Activated naive CD8-positive, alpha-beta T cell treated with anti-CD3 and anti-CD28 coated beads, Interleukin-2, amount 50 U/mL, for 16 hours (primary cell): Measurements from ENCODE around the gene UBAC2.
"Not testable (repeated sequence)": the region's sequence is repeated elsewhere in the genome, so short reads cannot be mapped to it uniquely, and the experiment has no call there.

ENCODE experiments used
- DNase-seq: peaks from one replicate; pipeline ENCODE4 v3.0.0-alpha.2; 2020; ENCODE audit warnings: low read depth, low spot score

UBAC2 gene

DNA sequence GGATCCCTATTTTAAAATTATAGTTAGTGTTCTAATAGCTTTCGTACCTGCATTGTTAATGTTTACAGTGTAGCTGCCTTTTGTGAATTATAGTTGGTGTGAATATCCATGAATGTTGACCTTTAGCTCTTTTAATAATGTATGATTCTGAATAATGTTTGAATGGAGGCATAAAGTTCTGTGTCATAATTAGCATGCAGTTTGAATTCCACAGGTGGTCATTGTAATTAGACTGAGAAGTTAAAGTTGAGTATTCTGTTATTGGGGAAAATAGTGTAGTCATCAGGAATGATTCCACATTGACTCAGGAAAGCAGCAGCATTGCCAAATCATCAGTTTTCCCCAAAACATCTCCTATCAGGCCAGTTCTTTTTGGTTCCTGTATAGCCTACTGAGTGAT, 45.4 kb downstream of the UBAC2 start:
- DNase-seq: no peak

DNA sequence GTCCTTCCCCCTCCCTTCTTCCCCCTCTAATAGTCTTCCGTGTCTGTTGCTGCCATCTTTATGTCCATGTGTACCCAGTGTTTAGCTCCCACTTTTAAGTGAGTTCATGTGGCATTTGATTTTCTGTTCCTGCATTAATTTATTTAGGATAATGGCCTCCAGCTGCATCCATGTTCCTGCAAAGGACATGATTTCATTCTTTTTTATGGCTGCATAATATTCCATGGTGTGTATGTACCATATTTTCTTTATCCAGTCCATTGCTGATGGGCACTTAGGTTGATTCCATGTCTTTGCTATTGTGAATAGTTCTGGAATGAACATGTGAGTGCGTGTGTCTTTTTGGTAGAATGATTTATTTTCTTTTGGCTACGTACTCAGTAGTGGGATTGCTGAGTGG, 48.5 kb downstream of the UBAC2 start:
- not testable (repeated sequence) for DNase-seq

DNA sequence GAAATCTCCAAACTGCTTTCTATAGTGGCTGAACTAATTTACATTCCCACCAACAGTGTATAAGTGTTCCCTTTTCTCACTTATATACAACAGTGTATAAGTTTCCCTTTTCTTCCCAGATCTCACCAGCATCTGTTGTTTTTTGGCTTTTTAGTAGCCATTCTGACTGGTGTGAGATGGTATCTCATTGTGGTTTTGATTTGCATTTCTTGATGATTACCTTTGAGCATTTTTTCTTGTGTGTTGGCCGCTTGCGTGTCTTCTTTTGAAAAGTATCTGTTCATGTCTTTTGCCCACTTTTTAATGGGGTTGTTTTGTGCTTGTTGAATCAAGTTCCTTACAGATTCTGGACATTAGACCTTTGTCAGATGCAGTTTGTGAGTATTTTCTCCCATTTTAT, 49.0 kb downstream of the UBAC2 start:
- DNase-seq: not testable (repeated sequence)

DNA sequence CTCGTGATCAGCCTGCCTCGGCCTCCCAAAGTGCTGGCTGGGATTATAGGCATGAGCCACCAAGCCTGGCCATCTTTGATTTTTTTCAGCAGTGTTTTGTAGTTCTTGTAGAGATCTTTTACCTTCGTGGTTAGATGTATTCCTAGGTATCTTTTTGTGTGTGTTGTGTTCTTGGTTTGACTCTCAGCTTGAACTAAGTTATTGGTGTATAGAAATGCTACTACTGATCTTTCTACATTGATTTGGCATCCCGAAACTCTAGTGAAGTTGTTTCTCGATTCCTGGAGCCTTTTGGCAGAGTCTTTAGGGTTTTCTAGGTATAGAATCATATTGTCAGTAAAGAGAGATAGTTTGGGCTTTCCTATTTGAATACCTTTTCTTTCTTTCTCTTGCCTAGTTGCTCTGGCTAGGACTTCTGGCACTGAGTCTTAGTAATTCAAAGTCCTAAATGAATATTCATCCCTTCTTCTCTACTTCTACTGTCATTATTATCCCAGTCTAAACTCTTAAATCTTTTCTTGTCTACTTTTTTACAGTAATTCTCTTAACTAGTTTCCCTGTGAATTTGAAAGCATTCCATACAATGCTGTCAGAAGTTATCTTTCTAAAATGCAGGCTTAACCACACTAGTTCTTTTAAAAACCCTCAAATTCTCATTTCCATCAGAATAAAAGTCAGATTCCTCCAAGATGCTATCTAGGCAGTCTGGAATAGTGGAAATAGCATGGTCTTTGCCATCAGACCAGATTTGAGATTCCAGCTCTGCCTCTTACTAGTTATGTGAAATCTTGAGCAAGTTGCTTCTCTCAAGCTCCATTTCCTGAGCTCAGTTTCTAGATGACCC, 50.5 kb downstream of the UBAC2 start:
- no peak for DNase-seq

DNA sequence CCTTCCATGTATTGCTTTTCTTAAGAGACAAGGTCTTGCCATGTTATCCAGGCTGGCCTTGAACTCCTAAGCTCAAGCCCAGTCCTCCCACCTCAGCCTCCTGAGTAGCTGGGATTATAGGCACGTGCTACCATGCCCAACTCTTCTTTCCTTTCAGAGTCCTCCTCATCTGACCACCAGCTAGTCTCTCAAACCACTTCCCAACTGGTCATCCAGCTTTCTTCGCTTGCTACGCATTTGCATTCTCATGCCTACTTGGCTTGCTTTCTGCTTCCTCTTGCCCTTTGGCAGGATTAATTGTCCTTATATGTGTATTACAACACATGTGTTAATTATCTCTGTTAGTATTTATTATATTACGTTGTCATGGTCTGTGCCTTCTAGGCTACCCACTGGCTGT, 51.3 kb downstream of the UBAC2 start:
- no peak for DNase-seq

DNA sequence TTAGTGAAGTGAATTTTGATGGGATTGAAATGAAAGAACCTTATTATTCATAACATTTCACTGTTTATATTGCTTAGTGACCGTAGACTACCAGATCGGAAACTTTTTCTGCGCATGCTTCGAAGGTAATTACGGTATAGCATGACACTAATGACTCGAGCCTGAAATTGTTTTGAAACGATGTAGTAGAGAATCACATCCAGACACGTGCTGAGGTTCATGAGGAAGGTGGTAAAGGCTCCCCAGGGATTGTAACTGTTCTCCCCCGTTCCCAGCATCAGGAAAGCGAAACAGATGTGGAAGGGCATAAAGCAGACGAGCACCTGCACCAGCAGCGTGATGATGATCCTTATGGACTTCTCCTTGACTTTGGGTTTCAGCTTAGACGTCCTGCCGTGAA, 54.2 kb downstream of the UBAC2 start:
- DNase-seq: no peak

DNA sequence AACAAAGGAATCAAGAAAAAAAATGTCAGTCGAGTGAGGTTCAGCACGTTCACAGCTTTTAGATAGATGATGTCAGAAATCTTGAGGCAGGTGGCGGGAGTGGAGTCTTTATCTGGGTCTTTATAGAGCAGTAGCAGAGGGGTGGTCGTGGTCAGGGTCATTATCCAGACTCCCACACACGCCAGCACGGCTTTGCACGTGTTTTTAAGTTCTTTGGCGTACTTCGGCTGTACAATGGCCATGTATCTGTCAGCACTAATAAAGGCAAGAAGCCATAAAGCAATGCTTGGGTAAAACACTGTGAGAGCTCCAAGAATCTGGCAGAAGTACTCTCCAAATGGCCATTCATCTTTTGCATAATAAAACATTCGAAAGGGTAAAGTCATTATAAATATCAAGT, 54.6 kb downstream of the UBAC2 start:
- no peak for DNase-seq

DNA sequence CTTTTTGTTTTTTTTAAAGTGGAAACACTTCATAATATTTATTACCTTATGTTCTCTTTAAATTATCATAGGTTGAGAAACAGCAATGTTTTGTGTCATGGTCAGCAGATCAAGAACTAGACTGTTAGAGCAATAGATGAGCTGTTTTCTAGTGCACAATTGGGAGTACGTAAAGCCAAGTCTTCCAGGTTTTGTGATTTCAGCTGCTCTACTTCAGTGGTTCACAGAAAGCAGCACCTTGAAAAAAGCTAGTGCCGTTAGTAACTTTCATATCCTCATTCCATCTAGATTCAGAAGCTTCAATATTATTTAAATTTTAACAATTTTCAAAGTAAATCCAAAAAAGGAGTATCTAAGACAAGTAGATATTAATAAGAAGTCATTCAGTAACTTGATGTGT, 55.6 kb downstream of the UBAC2 start:
- no peak for DNase-seq

DNA sequence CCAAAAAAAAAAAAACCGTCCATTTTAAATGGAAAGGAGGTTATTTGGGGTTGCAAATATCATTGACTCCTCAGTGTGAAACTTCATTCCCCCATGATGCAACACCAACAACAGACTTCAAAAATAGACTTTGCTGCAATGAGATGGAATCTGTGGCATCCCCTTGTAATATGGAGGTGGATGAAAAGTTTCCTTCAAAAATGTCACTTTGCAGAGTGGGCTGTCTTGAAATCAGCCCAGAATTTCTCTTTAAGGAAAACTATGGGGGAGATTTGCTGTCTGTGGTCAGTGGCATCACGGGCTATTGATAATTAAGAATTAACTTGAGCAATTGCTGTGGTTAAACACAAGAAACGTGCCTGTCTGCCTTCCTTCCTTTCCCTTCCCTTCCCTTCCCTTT, 56.1 kb downstream of the UBAC2 start:
- DNase-seq: no peak

DNA sequence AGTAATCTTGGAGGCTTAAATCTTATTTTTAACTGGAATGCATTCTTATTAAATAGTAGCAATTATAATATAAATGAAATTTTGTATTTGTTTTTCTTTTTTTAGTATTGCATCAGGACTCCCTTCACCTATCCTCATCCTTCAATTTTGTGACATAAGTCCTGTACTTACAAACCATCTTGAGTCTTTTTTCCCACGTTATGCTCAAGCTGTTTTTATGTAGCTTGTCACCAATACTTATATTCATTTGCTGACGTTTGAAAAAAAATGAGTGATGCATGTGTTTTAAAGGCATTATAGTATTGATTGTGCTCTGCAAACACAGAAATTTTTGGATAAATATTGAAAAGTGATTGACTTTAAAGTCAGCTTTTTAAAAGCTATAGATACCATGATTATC, 56.6 kb downstream of the UBAC2 start:
- DNase-seq: no peak

DNA sequence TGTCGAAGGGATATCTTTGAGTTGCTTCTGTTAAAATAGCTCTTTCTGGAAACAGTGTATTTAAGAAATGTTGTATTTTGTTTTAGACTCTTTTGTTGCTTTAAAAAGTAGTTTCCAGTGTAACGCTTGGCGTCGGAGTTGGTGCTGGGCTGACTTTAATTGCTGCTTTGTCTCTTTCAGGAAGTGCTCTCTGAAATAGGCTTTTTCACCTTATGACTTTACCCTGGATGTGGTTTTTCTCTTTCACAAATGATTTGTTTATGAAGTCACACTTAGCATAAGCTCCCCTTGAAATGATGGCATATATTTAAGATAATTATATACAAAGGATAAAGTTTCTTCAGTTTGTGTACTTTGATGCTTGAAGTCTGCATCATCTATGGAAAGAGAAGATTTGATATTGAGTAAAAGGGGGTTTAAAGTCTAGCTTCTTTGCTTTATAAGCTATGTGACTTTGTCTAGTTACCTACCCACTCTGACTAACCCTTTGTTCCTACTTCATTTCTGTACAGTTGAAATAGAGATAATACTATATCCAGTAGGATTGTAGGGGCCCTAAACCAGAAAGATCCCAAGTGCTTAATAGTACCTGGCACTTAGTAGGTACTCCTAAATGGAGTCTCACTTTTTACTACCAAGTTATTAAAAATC, 57.7 kb downstream of the UBAC2 start, which contains the start of gene GPR18:
Gene GPR18 (minus strand): TSS at position 170 of the 651 bp plus-strand sequence. CDS start 2,507 bp downstream, outside the sequence.
- DNase-seq: no peak

DNA sequence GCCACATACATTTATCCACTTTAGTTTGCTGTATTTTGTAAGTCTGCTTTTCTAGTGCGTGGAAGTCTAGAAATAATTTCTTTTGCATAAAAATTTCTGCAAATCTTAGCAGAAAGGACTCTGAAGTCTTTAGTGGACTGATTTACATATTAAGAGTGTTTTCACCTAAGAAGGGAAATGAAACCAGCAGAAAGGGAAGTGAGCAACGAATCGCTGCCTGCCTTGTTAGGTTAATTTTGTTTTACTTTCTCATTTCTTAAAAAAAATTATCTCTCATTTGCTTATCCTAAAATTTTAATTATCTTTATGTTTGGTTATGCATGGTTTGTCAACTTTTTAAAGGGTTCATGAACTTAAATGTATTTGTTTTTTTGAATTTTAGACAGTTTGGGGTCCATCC, 58.3 kb downstream of the UBAC2 start:
- no peak for DNase-seq

DNA sequence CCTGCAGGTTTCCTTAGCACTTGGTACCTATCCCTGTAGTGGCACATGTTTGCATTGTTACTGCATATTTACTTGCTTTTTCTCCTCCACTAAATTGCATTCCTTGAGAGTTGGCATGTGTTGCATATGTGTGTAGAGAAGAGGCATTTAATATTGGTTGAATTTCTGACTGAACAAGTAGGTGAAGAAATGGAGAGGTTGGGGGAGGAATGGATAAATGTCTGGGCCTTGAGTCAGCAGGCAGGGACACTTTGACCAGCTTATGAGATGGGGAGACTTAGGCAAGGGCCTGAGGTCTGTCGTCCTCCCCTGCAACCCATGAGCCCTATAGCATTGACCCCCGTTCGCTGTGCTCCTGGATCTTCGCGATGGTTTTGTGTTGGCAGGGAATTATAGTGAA, 59.6 kb downstream of the UBAC2 start:
- no peak for DNase-seq

DNA sequence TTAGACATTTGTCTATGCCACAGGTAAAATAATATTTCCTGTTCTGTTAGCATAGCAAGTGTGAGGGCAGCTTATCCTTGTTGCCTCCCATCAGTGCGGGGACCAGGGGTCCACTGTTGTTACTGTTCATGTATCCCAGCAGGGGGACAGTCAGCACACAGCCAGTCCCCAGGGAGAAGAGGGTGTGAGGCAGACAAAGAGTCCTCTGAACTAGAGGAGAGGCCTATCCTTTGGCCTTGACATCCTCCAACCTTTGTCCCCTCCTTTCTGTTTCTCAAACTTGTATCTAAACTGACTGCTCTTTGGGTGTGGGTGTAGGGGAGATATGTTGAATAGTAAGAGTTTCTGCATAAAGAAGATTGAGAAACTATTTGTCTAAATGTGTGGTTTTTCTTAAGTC, 60.4 kb downstream of the UBAC2 start:
- no peak for DNase-seq

DNA sequence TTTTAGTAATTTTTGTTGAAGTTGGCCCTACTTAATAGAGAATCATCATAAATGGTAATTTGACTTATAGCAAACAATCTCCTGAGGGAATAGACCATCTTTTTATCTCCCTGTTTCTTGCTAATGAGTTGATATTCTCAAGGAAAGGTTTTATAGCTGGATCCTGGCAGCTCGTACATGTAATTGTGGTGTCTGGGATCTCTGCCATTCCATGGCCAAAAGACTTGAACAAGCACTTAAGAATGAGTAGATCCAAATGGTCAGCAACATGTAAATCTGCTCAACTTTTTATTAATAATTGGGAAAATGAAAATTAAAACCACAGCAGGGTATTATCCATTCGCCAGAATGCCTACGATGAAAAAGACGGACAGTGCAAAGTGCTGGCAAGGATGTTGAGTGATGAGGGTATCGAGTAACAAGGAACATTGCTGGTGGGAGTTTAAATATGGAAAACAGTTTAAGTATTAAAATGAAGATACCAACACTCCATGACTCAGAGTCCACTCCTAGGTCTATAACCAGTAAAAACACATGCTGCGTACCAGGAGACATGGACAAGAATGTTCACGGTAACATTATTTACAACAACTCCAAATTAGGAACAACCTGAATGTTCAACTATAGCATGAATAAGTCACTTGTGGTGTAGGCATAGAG, 62.6 kb downstream of the UBAC2 start:
- no peak for DNase-seq

DNA sequence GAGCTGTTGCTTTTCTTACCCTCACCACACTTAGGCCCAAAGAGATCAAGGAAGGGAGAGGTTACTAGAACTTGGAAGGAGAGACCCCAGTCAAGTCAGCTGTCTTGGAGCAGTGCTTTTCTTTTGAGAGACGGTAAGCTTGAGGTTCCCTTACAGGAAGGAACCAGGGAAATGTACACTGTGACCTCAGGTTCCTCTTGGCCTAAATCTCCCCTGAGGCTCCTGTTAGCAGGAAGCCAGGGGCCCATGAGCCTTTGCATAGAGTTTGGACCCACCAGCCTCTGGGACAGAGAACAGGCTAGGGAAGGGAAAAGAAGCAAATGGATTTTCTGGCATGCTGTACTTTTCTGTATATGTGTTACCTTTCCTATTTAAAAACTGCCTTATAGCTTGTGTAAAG, 63.4 kb downstream of the UBAC2 start:
- no peak for DNase-seq

DNA sequence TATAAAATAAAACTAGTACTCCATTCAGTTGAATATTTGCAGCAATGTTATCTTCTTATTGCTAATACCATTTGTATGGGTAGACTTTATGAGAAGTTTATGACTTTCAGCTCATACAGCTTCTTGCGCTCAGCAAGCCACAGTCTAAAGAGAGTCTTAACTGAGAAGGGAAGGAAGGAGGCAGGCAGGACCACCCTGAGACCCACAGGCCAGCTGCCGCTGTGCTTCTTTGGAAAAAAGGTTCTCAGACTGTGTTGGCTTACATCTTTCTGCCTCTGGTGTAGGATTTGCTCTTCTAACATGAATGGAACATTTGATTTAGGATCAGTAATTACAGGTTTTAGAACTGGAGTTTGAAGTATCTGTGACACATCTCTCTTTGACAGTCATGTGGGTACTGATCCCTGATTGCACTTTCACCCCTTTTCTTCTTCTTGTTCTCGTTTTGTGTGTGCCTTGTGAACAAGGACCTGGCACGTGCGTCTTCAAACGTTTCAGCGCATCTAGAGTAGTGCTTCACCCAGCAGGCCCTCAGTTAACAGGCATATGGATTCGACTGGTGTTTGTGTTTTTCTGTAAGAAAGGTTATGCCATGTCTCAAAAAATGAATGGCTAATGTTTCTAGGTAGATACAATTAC, 64.6 kb downstream of the UBAC2 start:
- DNase-seq: no peak

DNA sequence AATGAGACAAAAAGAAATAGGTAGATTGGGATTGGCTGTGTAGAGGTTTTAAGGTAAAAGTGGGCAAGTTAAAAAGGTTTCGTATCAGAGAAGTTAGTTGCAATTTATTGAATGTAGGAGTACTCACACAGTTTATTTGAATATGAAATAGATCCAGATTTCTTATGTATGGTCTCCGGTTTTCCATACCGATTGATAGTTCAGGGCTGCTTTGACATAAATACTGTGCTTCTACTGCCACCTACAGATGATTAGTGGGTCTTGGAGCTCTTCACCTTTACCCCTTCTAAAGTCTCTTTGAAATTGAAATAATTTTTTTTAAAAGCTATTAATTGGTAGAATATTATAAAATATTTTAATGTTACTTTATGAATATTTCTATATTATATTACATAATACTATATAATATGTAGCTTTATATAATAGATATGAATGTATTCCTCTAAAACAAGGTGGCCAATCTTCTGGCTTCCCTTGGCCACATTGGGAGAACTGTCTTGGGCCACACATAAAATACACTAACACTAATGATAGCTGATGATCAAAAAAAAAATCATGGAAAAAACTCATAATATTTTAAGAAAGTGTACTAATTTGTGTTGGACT, 65.3 kb downstream of the UBAC2 start:
- no peak for DNase-seq

DNA sequence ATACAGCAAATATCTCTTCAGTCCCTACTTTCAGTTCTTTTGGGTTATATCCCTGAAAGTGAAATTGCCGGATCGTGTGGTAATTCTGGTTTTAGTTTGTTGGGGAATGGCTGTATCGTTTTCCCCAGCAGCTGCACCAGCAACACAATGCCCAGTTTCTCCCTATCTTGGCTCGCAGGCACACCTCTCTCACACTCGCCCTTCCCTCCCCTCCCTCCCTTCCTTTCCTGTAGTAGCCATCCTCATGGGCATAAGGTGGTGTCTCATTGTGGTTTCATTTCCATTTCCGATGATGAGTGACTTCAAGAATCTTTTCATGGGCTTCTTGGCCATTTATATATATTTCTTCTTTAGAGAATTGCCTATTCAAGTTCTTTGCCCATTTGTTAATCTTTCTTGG, 66.2 kb downstream of the UBAC2 start:
- no peak for DNase-seq

DNA sequence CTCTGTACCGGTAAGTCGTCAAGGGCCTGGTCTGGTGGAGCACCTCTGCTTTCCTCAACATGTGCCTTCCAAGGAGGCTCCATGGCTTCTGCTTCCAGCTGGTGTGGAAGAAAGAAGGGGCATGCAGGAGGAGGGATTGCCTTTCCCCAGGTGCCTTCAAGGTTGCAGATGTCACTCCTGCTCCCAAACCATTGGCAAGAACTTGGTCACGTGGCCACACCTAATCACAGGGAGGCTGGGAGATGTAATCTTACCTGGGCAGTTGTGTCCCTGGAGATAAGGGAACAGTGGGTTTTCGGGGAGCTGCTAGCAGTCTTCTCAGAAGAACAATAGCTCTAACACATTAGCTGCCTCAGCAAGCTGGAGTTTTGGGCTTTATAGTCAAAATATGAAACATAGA, 67.3 kb downstream of the UBAC2 start:
- DNase-seq: no peak

DNA sequence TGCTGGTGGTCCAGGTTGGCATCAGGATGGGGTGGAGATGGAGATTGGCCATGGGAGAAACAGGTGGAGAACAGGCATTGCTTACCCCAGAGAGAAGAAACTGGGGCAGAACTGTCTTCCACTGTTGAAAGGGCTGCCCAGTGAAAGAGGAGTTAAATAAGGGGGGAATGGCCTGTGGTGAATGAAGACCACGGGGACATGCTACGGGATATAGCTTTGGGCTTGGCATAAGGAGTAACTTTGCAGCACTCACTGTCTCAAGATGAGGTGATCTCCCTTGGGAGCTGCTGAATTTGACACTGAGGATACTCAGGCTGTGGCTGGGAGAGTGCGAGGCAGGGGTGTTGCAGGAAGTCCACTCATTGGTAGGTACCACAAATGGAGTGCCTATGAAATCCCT, 68.2 kb downstream of the UBAC2 start:
- no peak for DNase-seq
